GM12878 (cell line): ENCODE results near the gene TEF. TPM values are rescaled to one million over a fixed set of nuclear protein-coding genes. Genes with fewer than 3 reads are reported as not detected.

Experiments used
- ATAC-seq: fragments of 200-7000 bp; cut with Tn5 transposase; 3 replicates; pipeline ENCODE4 v1.9.1; 2020; ENCODE audit warnings: mild to moderate bottlenecking, moderate library complexity
- BruUV-seq: library from RNA; stranded (reverse); fragments of 400-500 nt; replicated peaks from 2 replicates; lab custom pipeline; 2021; lab: Mats Ljungman, UMichigan
- CTCF ChIA-PET: fragments of 300-600 bp; sonication (Branson Sonifier 250); formaldehyde crosslinking; extraction: SDS; loops from one replicate; lab custom pipeline; 2021; ENCODE audit warnings: inconsistent platforms; lab: Yijun Ruan, JAX
- POLR2A ChIA-PET: fragments of 350-600 bp; formaldehyde crosslinking; extraction: SDS; loops from one replicate; lab custom pipeline; 2021; ENCODE audit warnings: inconsistent platforms; lab: Charles Lee
- RAD21 ChIA-PET: fragments of 300-600 bp; sonication (Branson Sonifier 250); formaldehyde crosslinking; loops from one replicate; lab custom pipeline; 2023; ENCODE audit warnings: antibody characterized with exemption; ENCODE audit not compliant: unreplicated experiment; lab: Charles Lee
- SMC1A ChIA-PET: fragments of 300-600 bp; sonication (Branson Sonifier 250); formaldehyde crosslinking; loops from one replicate; lab custom pipeline; 2023; ENCODE audit not compliant: unreplicated experiment, uncharacterized antibody; lab: Charles Lee
- DNase-seq: peaks from one replicate; pipeline ENCODE4 v3.0.0-alpha.2; 2011; ENCODE audit warnings: low read depth, low spot score
- FAIRE-seq: peaks from 3 replicates; lab custom pipeline; 2011; peaks lifted over from hg19 to GRCh38; lab: Jason Lieb, UNC
- H2AFZ ChIP-seq: 2 replicates; pipeline ENCODE4 v1.6.0; 2011; ENCODE audit warnings: low read depth, low read length, control low read depth; ENCODE audit not compliant: control insufficient read depth
- H3K27ac ChIP-seq: 2 replicates; pipeline ENCODE4 v1.5.1; 2011; ENCODE audit warnings: control low read depth; ENCODE audit not compliant: control insufficient read depth, insufficient read depth
- H3K27me3 ChIP-seq, 2 experiments: replicated peaks in 1 of 2; 2 replicates each; pipeline versions ENCODE4 v1.6.0 to v1.6.1; 2011; ENCODE audit warnings: low read length in 1 of 2; ENCODE audit not compliant: control insufficient read depth in 2 of 2, insufficient read depth in 2 of 2
- H3K36me3 ChIP-seq, 2 experiments: 2 replicates each; pipeline ENCODE4 v1.5.1; 2011; ENCODE audit warnings: low read length in 1 of 2; ENCODE audit not compliant: control insufficient read depth in 2 of 2, insufficient read depth in 2 of 2
- H3K4me1 ChIP-seq: 2 replicates; pipeline ENCODE4 v1.6.1; 2011; ENCODE audit warnings: mild to moderate bottlenecking, low read length, moderate library complexity, mixed read lengths; ENCODE audit not compliant: control insufficient read depth, insufficient read depth
- H3K4me2 ChIP-seq: 2 replicates; pipeline ENCODE4 v1.6.0; 2011; ENCODE audit warnings: control low read depth; ENCODE audit not compliant: control insufficient read depth, insufficient read depth
- H3K4me3 ChIP-seq: fragments of 200-600 bp; sonication (generic); 2 replicates; pipeline ENCODE4 v1.5.1; 2016
- H3K79me2 ChIP-seq: 2 replicates; pipeline ENCODE4 v1.6.0; 2011; ENCODE audit warnings: low read length; ENCODE audit not compliant: control insufficient read depth, insufficient read depth
- H3K9ac ChIP-seq: 2 replicates; pipeline ENCODE4 v1.8.0; 2011; ENCODE audit warnings: low read length, control low read depth, mixed read lengths; ENCODE audit not compliant: control insufficient read depth, insufficient read depth
- H3K9me3 ChIP-seq: replicated peaks from 3 replicates; pipeline ENCODE4 v1.5.1; 2011; ENCODE audit warnings: mild to moderate bottlenecking, low read length; ENCODE audit not compliant: control insufficient read depth, insufficient read depth
- H4K20me1 ChIP-seq: 2 replicates; pipeline ENCODE4 v1.6.0; 2011; ENCODE audit not compliant: control insufficient read depth, insufficient read depth
- BHLHE40 ChIP-seq, 2 experiments: fragments of 450-650 bp in 1 of 2; IDR thresholded peaks; 2 replicates each; pipeline ENCODE4 v1.6.1; 2011 to 2017; ENCODE audit warnings: low read depth in 2 of 2, borderline replicate concordance in 1 of 2, improper control_type of control experiment in 1 of 2, low read length in 1 of 2, mild to moderate bottlenecking in 1 of 2
- ESRRA ChIP-seq: IDR thresholded peaks from 2 replicates; pipeline ENCODE4 v1.6.1; 2012; ENCODE audit warnings: mild to moderate bottlenecking, low read length, improper control_type of control experiment
- FOXK2 ChIP-seq: fragments of 450-650 bp; IDR thresholded peaks from 2 replicates; pipeline ENCODE4 v1.6.1; 2017; ENCODE audit warnings: mild to moderate bottlenecking, moderate library complexity
- HDAC2 ChIP-seq: fragments of 200-600 bp; sonication (generic); IDR thresholded peaks from 2 replicates; pipeline ENCODE4 v1.6.1; 2017
- JUNB ChIP-seq: IDR thresholded peaks from 2 replicates; pipeline ENCODE4 v1.6.1; 2016; ENCODE audit warnings: antibody characterized with exemption, mild to moderate bottlenecking
- LARP7 ChIP-seq: fragments of 450-650 bp; IDR thresholded peaks from 2 replicates; pipeline ENCODE4 v1.6.1; 2017; ENCODE audit warnings: mild to moderate bottlenecking
- NFXL1 ChIP-seq: fragments of 450-650 bp; IDR thresholded peaks from 2 replicates; pipeline ENCODE4 v1.6.1; 2017; ENCODE audit warnings: antibody characterized with exemption, mild to moderate bottlenecking, borderline replicate concordance
- NR2C1 ChIP-seq: fragments of 450-650 bp; IDR thresholded peaks from 2 replicates; pipeline ENCODE4 v1.6.1; 2017; ENCODE audit warnings: antibody characterized with exemption, mild to moderate bottlenecking, moderate library complexity
- NR2C2 ChIP-seq: IDR thresholded peaks from 2 replicates; pipeline ENCODE4 v1.6.1; 2011; ENCODE audit warnings: borderline replicate concordance, low read depth; ENCODE audit not compliant: control insufficient read depth, insufficient read length
- PAX8 ChIP-seq: fragments of 450-650 bp; IDR thresholded peaks from 2 replicates; pipeline ENCODE4 v1.6.1; 2017; ENCODE audit warnings: mild to moderate bottlenecking, moderate library complexity
- POLR2A ChIP-seq: IDR thresholded peaks from 2 replicates; pipeline ENCODE4 v1.6.1; 2011; ENCODE audit warnings: low read depth, mild to moderate bottlenecking, low read length
- POLR2AphosphoS2 ChIP-seq: IDR thresholded peaks from 2 replicates; pipeline ENCODE4 v1.6.1; 2011; ENCODE audit warnings: low read depth, mild to moderate bottlenecking, low read length, improper control_type of control experiment, moderate library complexity
- POU2F2 ChIP-seq: IDR thresholded peaks from 3 replicates; pipeline ENCODE4 v1.6.1; 2011; ENCODE audit warnings: low read depth, mild to moderate bottlenecking, low read length, borderline replicate concordance
- TAF1 ChIP-seq: IDR thresholded peaks from 2 replicates; pipeline ENCODE4 v1.6.1; 2011; ENCODE audit warnings: mild to moderate bottlenecking, low read depth, low read length, borderline replicate concordance
- TCF7 ChIP-seq: IDR thresholded peaks from 2 replicates; pipeline ENCODE4 v1.6.1; 2014; ENCODE audit warnings: antibody characterized with exemption, borderline replicate concordance
- WGBS: methylation state at CpG from one replicate; pipeline ENCODE4 v1.1.6; 2016; ENCODE audit warnings: low lambda C conversion rate; ENCODE audit not compliant: insufficient replicate concordance, insufficient coverage; ENCODE audit errors: missing lambda C conversion rate; 5-methylcytosine and 5-hydroxymethylcytosine counted together
- in situ Hi-C: fragments of 300-500 bp; cut with MboI; formaldehyde crosslinking; loops from 9 replicates; pipeline ENCODE4 v1.14.3; 2018; ENCODE audit warnings: mixed read lengths
- intact Hi-C: fragments of 100-400 bp; cut with micrococcal nuclease; formaldehyde crosslinking; loops from one replicate; pipeline ENCODE4 v1.14.2; 2022; ENCODE audit not compliant: unreplicated experiment
- polyA plus RNA-seq, 11 experiments: library from polyadenylated mRNA; depleted of rRNA in 4 of 11; unstranded in 6 of 11; stranded (reverse) in 5 of 11; fragments of >200 nt; fragmentation: Nextera tagmentation in 4 of 11; fragmentation: Illumina TruSeq in 1 of 11; extraction: Ambion mirVana in 4 of 11; extraction: Trizol in 1 of 11; gene quantifications; 1 replicate in 1 of 11; 2 replicates in 10 of 11; pipeline versions ENCODE4 v1.2.1 to v1.2.3, GENCODE V29; 2011 to 2016; ENCODE audit warnings: inconsistent platforms in 2 of 11, missing spikeins in 2 of 11, low read depth in 1 of 11
- total RNA-seq, 4 experiments: library from RNA; depleted of rRNA in 3 of 4; stranded (reverse); fragments of >200 nt in 3 of 4; fragmentation: Illumina TruSeq in 1 of 4; extraction: Trizol in 1 of 4; gene quantifications; 2 replicates each; pipeline versions ENCODE4 v1.2.1 to v1.2.3, GENCODE V29; 2013 to 2021
- TF ChIP-seq, protein P1 (sequence below): IDR thresholded peaks from 2 replicates; pipeline ENCODE4 v1.6.1; 2011; ENCODE audit warnings: low read depth, mild to moderate bottlenecking, low read length, moderate library complexity, borderline replicate concordance; ENCODE audit errors: extremely low read depth
- TF ChIP-seq, protein P2 (sequence below): fragments of 450-650 bp; IDR thresholded peaks from 2 replicates; pipeline ENCODE4 v1.6.1; 2016; ENCODE audit warnings: mild to moderate bottlenecking

The TEF gene
- total and polyA plus RNA-seq, 10 of the 15 experiments (the other 5 are each of a cell fraction or from before 2014, with no cell fraction given) = 0.23 to 4.9 (median 3.2) TPM

DNA sequence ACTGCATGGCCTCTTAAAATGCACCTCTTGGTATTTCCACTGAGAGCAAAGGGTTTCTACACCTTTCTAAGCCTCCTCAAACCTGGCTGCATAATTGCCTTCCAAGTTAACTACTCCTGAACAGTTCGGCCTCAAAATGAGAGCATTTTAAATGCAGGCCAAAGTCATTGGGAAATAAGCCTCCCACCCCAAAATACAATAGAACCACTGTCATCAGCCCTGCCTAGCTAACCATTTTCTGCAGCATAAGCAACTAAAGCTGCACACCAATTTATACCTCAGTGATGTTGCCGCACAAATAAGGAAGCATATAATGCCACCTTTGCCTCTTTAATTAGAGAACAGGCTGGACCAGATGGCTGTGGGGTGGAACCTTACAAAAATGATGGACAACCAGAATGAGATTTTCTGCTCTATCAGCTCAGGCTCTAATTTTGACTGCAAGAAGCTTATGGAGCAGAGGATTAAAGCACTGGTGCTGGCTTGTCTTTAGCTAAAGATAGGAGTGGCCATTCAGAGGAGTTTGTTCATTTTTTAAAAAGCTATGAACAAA is 60.6 kb downstream of the TEF start:
- SMC1A ChIA-PET = interaction anchor here (0.8 to 1.4 kb wide), 5 partner anchors 22 to 78 kb away, joined by 3 to 5 read pairs (median 3); no protein-coding TSS in a partner anchor

More for the DNA sequence above, 60.6 kb downstream of the TEF start:
- H3K4me3 ChIP-seq = no peak overlapping the region
- H3K36me3 ChIP-seq = peaks cover 0 to 10% of the 10 kb centered on the region in 2 experiments; a peak in 2 of 4 replicates
- in situ Hi-C loops (no loop called here), intact Hi-C loops (no loop called here)
- H3K9me3 ChIP-seq = no peaks in the 10 kb centered on the region
- no peak overlapping the region for H3K27ac ChIP-seq
- DNase-seq (no peak), FAIRE-seq (no peak), ATAC-seq (no peak)
- H3K27me3 ChIP-seq = no peaks in the 10 kb centered on the region
- peak overlapping the region; percentile 19; the same call in 1 of the 2 replicates for H3K4me2 ChIP-seq
- ChIA-PET RAD21 (interaction anchor here (1.4 kb wide), 1 partner anchor 31 kb away, joined by 5 read pairs; no protein-coding TSS in a partner anchor), POLR2A (interaction anchor here (0.9 to 1.5 kb wide), 2 partner anchors 16 to 26 kb away, joined by 3 to 6 read pairs; partner anchors contain the start of genes ACO2 and PHF5A), CTCF (interaction anchor here (0.7 to 4.3 kb wide), 5 partner anchors 16 to 75 kb away, joined by 3 to 26 read pairs (median 4); no protein-coding TSS in a partner anchor)
- no peak overlapping the region for H3K9ac ChIP-seq
- 50% methylated on average over 2 of the region's 2 CpGs for WGBS
- TF ChIP-seq BHLHE40 (IDR thresholded peaks at IDR 0.05; ENCODE audit: borderline replicate concordance in 1 of 2, low read depth in 2 of 2, low read length in 1 of 2) (no peak), TAF1 (no peak), HDAC2 (no peak), NR2C2 (no peak), POLR2A (no peak), JUNB (no peak), POU2F2 (no peak), POLR2AphosphoS2 (no peak), TCF7 (no peak), ESRRA (no peak), FOXK2 (no peak), LARP7 (no peak), NFXL1 (no peak), PAX8 (no peak), NR2C1 (no peak)
- TF ChIP-seq, protein P1, sequence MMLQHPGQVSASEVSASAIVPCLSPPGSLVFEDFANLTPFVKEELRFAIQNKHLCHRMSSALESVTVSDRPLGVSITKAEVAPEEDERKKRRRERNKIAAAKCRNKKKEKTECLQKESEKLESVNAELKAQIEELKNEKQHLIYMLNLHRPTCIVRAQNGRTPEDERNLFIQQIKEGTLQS = no peak
- TF ChIP-seq, protein P2, sequence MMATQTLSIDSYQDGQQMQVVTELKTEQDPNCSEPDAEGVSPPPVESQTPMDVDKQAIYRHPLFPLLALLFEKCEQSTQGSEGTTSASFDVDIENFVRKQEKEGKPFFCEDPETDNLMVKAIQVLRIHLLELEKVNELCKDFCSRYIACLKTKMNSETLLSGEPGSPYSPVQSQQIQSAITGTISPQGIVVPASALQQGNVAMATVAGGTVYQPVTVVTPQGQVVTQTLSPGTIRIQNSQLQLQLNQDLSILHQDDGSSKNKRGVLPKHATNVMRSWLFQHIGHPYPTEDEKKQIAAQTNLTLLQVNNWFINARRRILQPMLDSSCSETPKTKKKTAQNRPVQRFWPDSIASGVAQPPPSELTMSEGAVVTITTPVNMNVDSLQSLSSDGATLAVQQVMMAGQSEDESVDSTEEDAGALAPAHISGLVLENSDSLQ = no peak
- BruUV-seq = TSS peak; percentile 3
- H3K4me1 ChIP-seq = peaks cover 4% of the 10 kb centered on the region; the same call in 1 of the 2 replicates
- peaks cover 69% of the 10 kb centered on the region for H3K79me2 ChIP-seq
- peaks cover 8% of the 10 kb centered on the region; the same call in 1 of the 2 replicates for H4K20me1 ChIP-seq
- no peak overlapping the region for H2AFZ ChIP-seq
